HG03159 (cell line): Measurements from ENCODE around the gene EPYC.
"Not testable (repeated sequence)": the region's sequence is repeated elsewhere in the genome, so short reads cannot be mapped to it uniquely, and the experiment has no call there.

Experiments
- ATAC-seq: cut with Tn5 transposase; IDR thresholded peaks from one replicate; pipeline ENCODE4 v1.9.1; 2021; ENCODE audit warnings: mild to moderate bottlenecking, moderate library complexity; ENCODE audit not compliant: unreplicated experiment

The EPYC gene

DNA sequence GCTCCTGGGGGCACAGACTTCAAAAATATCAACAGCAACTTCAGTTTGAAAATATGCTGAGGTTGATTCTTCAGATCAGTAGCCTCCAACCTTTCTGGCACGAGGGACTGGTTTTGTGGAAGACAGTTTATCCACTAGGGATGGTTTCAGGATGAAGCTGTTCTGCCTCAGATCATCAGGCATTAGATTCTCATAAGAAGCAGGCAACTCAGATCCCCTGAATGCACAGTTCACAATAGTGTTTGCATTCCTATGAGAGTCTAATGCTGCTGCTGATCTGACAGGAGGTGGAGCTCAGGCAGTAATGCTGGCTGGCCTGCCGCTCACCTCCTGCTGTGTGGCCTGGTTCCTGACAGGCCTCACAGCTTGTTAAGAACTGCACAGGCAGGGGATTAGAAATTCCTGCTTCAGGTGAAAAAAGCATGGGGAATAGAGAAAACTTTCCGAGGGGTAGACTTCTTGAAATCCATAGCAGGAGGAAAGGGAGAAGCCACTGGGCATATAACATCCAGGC, 12.8 kb downstream of the EPYC start:
- ATAC-seq = no peak

DNA sequence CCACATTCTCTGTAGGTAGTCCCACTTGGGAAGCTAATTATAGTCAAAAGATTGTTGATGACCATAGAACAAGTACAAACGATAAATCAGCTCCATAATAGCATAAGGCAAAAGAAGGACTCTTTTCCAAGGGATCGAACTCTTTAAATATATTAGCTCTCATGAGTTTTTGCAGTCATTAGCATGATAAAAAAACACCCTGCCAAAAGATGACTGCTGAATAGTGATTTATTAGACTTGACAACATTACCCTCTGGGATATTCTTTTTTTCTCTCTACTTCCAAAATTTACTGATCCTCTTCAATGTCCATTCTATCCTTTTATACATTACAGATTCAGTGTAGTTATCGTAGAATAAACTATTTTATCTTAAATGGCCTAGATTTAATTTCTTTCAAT, 14.2 kb downstream of the EPYC start:
- no peak for ATAC-seq

DNA sequence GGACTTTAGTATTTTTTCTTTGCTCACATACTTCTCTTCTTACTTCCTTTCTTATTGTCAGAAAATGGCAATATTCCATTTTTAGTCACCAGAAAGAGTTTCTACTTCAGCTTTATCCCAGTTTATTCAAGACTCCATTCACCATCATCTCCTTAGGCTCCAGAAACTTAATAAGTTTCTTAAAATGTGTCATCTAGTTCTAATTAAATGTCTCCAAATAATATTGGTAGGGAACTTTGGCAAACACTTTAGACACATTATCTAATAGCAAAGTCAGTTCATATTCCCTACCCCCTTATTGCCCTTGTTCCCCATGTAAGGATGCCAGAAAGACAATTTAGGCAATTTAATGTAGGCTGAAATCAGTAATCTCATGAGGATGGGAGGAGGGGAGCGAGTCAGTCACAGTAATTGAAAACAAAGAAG, 15.1 kb downstream of the EPYC start:
- ATAC-seq = no peak

DNA sequence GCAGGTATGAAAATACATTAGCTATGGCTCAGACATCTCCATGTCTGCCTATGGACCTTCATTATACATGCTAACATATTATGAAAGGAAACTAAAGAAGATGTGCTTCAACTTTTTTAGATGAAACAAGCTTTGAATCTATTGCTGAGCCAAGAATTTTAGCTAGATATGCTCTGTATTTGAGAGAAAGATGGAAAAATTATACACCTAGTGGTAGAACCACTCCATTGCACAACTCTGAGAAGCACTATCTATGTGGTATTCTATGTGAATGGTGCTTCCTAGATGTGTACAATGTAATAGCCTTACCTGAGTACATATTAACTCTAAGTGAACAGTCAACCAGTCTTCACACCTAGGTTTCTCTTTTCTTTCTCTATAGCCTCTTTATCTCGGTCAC, 17.3 kb downstream of the EPYC start:
- peak; percentile 87 for ATAC-seq

DNA sequence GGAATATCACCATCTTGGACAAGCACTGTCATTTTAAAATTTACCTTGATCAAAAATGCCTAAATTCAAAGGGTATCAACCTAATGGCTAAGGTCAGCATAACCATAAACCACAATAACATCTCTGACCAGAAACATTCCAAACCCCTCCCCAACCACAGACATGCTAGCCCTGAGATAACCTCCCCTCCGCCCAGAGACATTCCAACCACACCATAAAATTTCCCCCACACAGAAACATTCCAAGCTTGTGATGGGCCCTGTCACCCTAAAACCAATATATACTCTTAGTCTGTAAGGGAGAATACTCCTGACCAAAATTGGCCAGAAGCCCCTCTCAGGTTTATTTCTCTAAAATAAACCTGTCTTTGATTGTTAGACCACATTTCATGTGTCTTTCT, 17.7 kb downstream of the EPYC start:
- ATAC-seq = no peak

DNA sequence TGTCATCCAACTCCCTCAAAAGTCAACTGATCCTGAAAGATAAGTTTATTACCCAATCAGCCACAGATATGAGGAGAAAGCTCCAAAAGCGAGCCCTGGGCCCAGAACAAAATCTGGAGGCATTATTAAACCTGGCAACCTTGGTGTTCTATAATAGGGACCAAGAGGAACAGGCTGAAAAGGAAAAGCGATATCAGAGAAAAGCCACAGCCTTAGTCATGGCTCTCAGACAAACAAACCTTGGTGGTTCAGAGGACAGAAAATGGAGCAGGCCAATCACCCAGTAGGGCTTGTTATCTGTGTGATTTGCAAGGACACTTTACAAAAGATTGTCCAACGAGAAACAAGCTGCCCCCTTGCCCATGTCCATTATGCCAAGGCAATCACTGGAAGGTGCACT, 19.4 kb downstream of the EPYC start:
- ATAC-seq = not testable (repeated sequence)

DNA sequence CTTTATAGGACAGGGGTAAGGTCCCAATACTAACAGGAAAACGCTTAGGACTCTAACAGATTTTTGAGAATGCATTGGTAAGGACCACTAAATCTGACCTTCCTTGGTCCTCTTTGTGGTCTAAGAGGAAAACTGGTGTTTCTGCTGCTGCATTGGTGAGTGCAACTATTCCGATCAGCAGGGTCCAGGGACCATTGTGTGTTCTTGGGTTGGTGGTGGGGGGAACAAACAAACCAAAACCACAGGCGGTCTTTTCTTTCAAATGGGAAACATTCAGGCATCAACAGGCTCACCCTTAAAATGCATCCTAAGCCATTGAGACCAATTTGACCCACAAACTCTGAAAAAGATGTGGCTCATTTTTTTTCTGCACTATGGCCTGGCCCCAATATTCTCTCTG, 20.7 kb downstream of the EPYC start:
- no peak for ATAC-seq

DNA sequence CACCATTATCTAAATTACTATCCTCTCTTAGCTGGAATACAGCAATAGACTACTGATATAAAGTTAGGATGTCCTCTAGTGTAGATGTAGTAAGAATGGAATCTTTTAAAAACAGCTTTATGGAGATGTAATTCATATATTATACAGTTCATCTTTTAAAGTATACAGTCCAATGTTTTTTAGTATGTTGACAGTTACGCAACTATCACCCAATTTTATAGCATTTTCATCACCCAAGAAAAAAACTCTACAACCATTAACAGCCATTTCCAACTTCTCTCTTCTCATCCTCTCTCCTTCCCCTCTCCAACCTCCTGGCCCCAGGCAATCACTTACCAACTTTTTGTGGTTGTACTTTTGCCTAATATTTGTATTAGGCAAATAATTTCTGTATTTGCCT, 22.6 kb downstream of the EPYC start:
- ATAC-seq = no peak

DNA sequence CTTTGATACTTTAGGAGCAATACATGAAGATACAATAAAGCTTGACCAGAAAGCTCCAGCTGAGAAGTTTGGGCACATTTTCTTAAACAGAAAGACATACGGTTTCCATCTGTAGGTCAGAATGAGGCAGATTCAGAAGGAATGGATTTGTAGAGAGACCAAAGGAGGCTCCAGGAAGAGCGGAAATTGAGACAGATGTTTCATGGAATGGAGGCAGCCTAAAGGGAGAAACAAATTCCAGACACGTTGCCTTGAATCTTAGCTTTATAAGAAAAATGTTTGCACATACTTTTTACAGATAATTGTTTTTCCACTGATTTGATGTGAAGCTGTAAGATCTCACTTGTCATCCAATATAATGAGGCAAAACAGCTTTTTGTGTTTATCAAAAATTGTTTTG, 24.8 kb downstream of the EPYC start:
- no peak for ATAC-seq

DNA sequence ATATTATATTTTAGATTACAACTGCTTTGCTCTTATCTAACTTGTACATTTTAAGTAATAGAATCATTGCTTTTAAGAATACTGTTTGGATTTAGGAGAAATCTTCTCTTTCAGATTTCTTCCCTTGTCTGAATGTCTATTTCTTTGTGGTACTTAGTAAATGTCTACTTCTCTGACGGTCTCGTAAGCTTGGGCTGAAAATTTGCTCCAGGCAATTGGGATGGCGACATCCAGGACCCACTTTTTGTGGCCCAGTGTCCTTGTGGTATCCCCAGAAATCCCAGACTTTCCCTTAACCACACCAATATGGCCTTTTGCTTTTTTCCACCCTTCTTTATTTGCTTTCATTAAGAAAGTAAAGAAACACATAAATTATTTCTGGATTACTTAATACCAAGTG, 25.8 kb downstream of the EPYC start:
- ATAC-seq = no peak

DNA sequence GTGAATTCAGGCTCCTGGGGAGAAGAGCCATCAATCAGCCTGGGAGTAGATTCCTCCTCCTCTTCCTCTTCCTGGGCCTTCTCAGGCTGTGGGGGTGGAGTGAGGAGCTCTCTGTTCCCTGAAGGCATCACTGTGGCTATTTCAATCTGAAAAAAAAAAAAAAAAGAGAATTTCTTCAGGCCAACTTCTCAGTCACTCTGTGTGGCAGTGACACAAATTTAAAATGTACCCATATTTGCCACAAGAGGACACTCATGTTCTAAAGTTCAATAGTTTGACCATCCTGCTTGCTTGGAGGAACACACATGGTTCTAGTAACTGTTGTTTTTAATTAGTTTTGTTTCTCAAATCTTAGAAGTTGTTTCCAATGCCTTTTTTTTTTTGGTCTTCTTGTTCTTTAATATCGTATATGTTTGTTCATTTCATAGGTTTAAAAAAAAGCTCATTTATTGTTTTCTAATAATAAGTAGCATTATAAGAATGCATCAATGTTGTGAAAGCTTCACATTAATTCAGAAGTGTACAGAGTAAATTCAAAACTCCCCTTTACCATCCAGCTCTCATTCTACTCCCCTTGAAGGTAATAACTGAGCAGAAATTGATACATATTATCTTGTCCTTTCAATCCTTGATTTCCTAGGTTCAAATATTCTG, 26.5 kb downstream of the EPYC start:
- ATAC-seq = peak; percentile 86

DNA sequence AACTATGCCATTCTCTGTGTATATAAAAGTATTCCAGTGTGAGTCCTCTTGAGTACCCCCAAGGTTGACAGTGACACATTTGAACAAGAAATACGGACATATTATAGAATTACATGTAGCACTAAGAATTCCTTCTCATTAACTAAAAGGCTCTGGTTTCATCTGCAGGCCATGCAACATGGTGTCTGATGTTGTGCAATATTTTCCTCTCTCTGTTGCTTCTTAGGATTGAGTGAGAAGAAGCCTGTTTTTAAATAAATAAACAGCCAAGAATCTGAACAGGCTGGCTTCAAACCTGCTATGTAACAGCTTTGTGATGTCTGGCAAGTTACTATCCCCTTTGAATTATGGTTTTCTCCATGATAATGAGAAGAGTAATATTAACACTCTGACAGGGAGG, 27.5 kb downstream of the EPYC start:
- ATAC-seq = no peak

DNA sequence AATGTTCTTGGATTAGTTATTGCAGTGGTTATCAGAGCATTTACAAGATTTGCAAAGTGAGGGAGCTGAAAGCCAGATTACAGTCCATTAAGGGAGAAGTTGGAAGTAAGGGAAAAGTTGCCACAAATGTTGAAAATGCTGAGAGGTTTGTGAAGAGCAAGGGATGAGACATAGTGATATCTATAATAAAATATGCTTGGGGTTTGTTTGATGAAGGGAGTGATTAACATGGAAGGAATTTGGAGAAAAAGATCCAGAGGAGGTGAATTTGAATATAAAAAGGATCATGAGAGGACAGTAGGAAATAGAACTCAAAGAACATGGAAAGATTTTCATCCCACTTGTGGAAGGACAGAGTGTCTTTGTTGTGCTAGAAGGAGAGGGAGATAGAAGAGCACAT, 30.5 kb downstream of the EPYC start:
- ATAC-seq = no peak

DNA sequence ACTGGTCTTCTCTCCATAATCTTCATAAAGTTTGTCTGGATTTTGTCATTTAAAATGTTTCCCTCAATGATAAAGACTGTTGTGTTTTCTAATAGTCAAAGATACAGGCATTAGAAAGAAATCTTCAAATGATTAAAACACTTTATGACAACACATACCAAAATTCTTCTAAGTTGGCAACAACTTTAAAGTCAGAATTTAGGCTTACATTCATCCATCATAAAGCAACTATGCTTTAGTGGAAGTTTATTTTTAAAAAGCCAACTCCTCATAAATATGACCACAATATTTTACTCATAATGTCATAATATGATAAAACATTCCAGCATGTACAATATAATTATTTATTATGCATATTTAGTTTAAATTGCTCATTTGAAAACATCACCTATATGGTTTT, 32.5 kb downstream of the EPYC start:
- no peak for ATAC-seq

DNA sequence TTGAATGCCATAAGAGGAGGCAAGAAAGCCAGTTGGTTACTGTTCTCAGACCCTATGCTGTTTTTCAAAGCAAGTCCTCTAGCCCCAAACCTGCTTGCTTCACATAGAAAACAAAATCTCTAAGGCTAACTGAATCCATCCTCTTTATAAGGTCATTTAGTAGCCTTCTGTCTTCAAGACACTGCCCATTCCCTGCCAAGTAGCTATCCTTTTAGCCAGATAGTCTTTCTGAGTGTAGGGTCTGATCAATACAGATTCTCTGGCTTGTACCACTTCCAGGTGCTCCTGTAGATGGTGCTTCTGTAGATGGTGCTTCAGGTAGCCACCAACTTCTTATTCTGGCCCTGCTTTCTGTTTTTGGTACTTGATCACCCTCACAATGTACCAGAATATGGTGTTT, 33.9 kb downstream of the EPYC start:
- ATAC-seq = no peak

DNA sequence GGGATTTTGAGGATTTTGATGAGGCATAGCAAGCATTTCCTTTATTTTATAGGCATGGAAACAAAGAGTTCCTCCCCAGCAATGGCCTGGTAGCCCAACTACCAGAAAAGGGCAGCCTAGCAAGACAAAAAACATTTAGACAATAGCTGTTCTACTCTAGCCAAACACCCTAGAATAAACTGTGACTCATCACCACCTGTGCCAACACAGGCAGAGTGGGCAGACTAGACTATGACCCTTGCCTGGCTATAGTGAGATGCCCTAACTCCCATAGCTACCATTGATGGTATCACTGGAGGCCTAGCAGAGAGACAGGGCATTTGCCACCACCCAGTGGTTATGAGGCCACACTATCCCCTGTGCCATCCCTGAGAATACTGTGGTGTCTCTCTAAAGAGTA, 34.3 kb downstream of the EPYC start:
- ATAC-seq = no peak

DNA sequence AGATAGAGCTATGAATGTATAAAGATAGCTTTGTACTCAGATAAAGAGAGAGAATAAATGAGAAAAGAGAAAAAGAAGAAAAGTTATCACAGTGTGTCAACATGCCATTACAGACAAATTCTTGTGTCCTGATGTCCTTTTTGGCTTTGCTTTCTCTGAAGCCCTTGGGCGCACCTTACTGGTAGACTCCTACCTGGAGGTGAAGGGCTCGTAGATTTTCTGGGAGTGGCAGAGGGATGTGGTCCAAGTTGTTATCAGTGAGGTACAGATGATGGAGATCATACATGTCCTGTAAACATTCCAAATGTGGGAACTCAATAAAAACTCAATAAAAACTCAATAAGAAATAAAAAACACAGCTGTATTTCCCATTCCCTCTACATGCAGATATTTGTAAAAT, 34.9 kb downstream of the EPYC start:
- ATAC-seq = no peak

DNA sequence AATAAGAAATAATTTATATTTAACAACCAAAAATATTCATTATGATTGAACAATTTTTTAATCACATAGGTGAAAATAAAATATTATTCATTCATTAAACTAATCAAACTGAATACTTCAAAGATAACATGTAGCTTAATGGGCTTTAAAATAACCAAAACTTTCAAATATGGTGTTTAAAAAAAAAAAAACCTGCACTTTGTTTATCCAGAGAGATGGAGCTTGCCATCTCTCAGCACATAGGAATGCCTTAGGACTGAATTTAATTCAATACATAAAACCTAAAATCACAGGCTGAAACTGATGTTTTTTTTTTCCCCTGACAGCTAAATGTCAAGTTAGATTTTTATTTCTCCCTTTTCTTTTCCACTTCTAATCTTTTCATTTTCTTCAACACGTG, 35.4 kb downstream of the EPYC start:
- no peak for ATAC-seq

DNA sequence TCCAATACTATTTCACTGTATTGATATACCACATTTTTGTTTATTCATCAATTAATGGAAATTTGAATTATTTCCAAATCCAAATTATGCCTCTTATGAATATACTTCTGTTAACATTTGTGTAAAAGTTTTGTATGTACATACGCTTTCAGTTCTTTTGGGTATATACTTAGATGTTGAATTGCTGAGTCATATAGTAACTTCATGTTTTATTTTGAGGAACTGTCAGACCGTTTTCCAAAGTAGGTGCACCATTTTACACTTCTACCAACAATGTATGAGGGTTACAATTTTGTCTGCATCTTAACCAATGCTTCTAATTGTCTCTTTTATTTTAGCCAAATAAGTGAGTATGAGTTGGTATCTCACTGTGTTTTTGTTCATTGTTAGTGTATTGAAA, 39.6 kb downstream of the EPYC start:
- no peak for ATAC-seq

DNA sequence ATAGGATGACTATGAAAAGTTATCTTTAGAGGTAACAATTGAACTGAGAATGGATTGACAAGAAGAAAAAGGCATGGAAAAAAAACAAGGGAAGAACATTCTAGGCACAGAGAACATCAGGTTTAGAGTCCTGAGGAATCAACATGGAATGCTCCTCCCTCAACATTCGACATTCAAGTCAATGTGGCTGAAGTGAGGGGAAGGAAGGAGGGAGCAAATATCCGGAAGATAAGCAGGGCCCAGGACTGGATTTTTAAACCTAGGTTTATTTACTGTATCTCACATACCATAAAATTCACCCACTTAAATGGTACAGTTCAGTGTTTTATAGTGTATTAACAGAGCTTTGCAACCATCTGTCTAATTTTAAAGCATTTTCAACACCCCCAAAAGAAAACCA, 40.2 kb downstream of the EPYC start:
- no peak for ATAC-seq

DNA sequence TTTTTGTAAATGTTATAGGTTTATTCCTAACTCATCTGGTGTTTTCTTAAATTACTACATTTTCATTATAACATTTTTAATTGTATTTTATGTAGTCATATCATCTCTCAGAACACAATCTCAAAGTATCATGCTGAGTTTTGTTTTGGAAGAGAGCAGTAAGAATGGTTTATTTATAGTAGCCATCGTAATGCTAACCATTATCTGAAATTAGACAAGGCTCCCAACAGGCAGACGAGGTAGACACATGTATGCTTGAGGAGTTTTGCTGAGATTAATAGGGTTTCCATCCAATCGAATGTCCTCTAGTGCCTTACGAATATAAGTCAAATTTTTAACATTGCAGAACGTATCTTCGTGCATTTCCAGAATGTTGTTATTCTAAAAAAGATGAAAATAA, 40.8 kb downstream of the EPYC start:
- ATAC-seq = no peak

DNA sequence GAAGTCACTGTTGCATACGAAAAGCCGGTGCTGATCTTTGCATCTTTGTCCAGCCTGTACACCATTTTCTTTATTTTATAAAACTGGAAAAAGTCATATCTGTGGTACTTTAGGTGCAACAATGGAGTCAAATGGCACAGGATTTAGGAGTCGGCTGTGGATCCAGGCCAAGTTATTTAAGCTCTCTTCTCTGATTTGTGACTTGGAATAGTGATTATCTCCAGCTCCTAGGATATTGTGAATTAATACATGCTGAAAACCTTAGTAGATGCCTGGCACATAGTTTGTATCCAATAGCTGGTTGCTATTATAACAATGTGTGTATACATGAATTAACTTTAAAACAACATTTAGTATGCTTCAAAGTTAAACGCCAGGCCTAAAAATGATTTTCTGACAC, 43.6 kb downstream of the EPYC start:
- ATAC-seq = no peak

DNA sequence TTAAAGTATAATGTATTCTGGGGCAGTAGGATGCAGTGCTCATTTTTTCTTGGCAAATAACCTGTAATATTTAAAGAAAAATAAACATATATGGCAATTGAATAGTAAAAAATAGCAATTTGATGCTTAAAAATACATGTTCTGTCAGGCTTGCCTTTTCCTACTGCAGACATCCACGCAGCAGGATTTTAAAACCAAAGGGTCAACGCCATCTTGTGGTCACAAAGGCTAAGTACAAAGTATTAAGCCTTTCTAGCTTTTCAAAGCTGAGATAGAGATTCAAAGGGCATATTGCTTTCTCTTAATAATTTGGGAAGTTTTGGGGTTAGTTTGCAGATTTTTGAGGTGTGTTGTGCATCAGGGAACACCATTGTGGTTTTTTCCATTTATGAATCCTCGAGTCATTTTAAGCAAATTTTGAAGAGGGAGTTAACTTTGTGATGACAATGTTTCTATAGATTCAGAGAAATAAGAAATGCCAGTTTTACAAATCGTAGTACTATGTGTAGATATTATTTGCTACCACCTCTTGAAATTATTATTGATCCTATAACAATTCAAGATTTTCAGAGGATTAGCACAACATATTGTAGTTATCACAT, 45.1 kb downstream of the EPYC start:
- peak; percentile 95 for ATAC-seq
